K562 (cell line): Measurements from ENCODE around the gene CELF4. TPM values are rescaled to one million over a fixed set of nuclear protein-coding genes. Genes with fewer than 3 reads are reported as not detected.

Source experiments
- ATAC-seq: fragments of 200-7000 bp; cut with Tn5 transposase; 3 replicates; pipeline ENCODE4 v1.9.1; 2020; ENCODE audit warnings: moderate library complexity
- BruUV-seq: library from RNA; stranded (reverse); fragments of 400-500 nt; replicated peaks from 2 replicates; lab custom pipeline; 2021; lab: Mats Ljungman, UMichigan
- CTCF ChIA-PET: fragments of 300-600 bp; formaldehyde crosslinking; extraction: SDS; loops from one replicate; lab custom pipeline; 2021; ENCODE audit warnings: low intra/inter-chr PET ratio; lab: Yijun Ruan, JAX
- POLR2A ChIA-PET: fragments of 300-600, 350-650 bp; sonication (Branson Sonifier 250); formaldehyde crosslinking; extraction: SDS; loops from one replicate; lab custom pipeline; 2021; ENCODE audit warnings: antibody characterized with exemption, inconsistent platforms; lab: Yijun Ruan, JAX
- DNase-seq, 4 experiments: peaks; one replicate each; pipeline versions ENCODE4 v3.0.0 to v3.0.0-alpha.2; 2011 to 2018; ENCODE audit warnings: low spot score in 3 of 4, mixed read lengths in 3 of 4; ENCODE audit errors: extremely low read depth in 1 of 4
- FAIRE-seq: peaks from 2 replicates; lab custom pipeline; 2011; peaks lifted over from hg19 to GRCh38; lab: Jason Lieb, UNC
- H2AFZ ChIP-seq: 2 replicates; pipeline ENCODE4 v1.6.0; 2011; ENCODE audit warnings: low read depth, low read length, control low read depth, inconsistent platforms
- H3K27ac ChIP-seq: fragments of 200-600 bp; 3 replicates; pipeline ENCODE4 v1.8.0; 2011; ENCODE audit warnings: low read depth, mild to moderate bottlenecking, control low read depth, inconsistent platforms, low read length, moderate library complexity, mixed read lengths; ENCODE audit errors: extremely low read depth
- H3K27me3 ChIP-seq, 2 experiments: fragments of 300-600 bp in 1 of 2; 2 replicates in 1 of 2; 3 replicates in 1 of 2; pipeline versions ENCODE4 v1.6.0 to v1.8.0; 2011; ENCODE audit warnings: inconsistent platforms in 2 of 2, low read length in 2 of 2, mild to moderate bottlenecking in 1 of 2, mixed read lengths in 1 of 2, moderate library complexity in 1 of 2; ENCODE audit not compliant: control insufficient read depth in 2 of 2, insufficient read depth in 2 of 2
- H3K36me3 ChIP-seq: fragments of 300-600 bp; 3 replicates; pipeline ENCODE4 v1.8.0; 2011; ENCODE audit warnings: mild to moderate bottlenecking, low read length, inconsistent platforms; ENCODE audit not compliant: control insufficient read depth, insufficient read depth
- H3K4me1 ChIP-seq, 2 experiments: fragments of 200-600 bp in 1 of 2; replicated peaks in 1 of 2; 2 replicates in 1 of 2; 3 replicates in 1 of 2; pipeline versions ENCODE4 v1.5.1 to v1.8.0; 2011; ENCODE audit warnings: inconsistent platforms in 2 of 2, low read length in 2 of 2, mild to moderate bottlenecking in 1 of 2, mixed read lengths in 1 of 2, moderate library complexity in 1 of 2; ENCODE audit not compliant: control insufficient read depth in 2 of 2, insufficient read depth in 2 of 2
- H3K4me2 ChIP-seq: 2 replicates; pipeline ENCODE4 v1.6.1; 2011; ENCODE audit warnings: low read length, control low read depth, inconsistent platforms, mixed read lengths; ENCODE audit not compliant: insufficient read depth
- H3K4me3 ChIP-seq: fragments of 200-600 bp; sonication (generic), shearing (Covaris generic); 2 replicates; pipeline ENCODE4 v1.5.1; 2016; ENCODE audit warnings: control low read depth, inconsistent platforms
- H3K79me2 ChIP-seq: fragments of 200-600 bp; 3 replicates; pipeline ENCODE4 v1.8.0; 2011; ENCODE audit warnings: low read length, inconsistent platforms; ENCODE audit not compliant: control insufficient read depth, insufficient read depth
- H3K9ac ChIP-seq, 2 experiments: 2 replicates each; pipeline versions ENCODE4 v1.6.0 to v1.6.1; 2011; ENCODE audit warnings: low read depth in 2 of 2, low read length in 2 of 2, control low read depth in 1 of 2, inconsistent platforms in 1 of 2, mild to moderate bottlenecking in 1 of 2, mixed read lengths in 1 of 2; ENCODE audit not compliant: insufficient read depth in 1 of 2
- H3K9me1 ChIP-seq: one replicate; pipeline ENCODE4 v1.6.0; 2011; ENCODE audit warnings: inconsistent platforms, mild to moderate bottlenecking, low read length, moderate library complexity; ENCODE audit not compliant: control insufficient read depth, insufficient read depth
- H3K9me3 ChIP-seq: replicated peaks from 2 replicates; pipeline ENCODE4 v1.5.1; 2011; ENCODE audit warnings: low read depth, low read length, inconsistent platforms; ENCODE audit not compliant: control insufficient read depth, insufficient read depth
- H4K20me1 ChIP-seq: replicated peaks from 2 replicates; pipeline ENCODE4 v1.6.1; 2011; ENCODE audit warnings: low read length, inconsistent platforms, mixed read lengths; ENCODE audit not compliant: control insufficient read depth, insufficient read depth
- AFF1 ChIP-seq, 2 experiments: fragments of 450-650 bp; IDR thresholded peaks; 2 replicates each; pipeline ENCODE4 v1.6.1; 2018; ENCODE audit warnings: mild to moderate bottlenecking in 2 of 2, low read depth in 1 of 2; ENCODE audit not compliant: partially characterized antibody in 2 of 2
- FOXA1 ChIP-seq: fragments of 450-650 bp; IDR thresholded peaks from 2 replicates; pipeline ENCODE4 v1.6.1; 2016; ENCODE audit warnings: mild to moderate bottlenecking, borderline replicate concordance
- FOXP4 ChIP-seq: sonication (generic); formaldehyde crosslinking; IDR thresholded peaks from 2 replicates; pipeline ENCODE4 v1.8.0; 2022; ENCODE audit warnings: mild to moderate bottlenecking, missing genetic modification reagents, borderline replicate concordance
- KLF6 ChIP-seq: fragments of 250-450 bp; sonication (Bioruptor Pico); IDR thresholded peaks from 2 replicates; pipeline ENCODE4 v1.4.0; 2020; ENCODE audit warnings: mild to moderate bottlenecking, moderate library complexity, borderline replicate concordance
- NUFIP1 ChIP-seq: fragments of 450-650 bp; IDR thresholded peaks from 2 replicates; pipeline ENCODE4 v1.6.1; 2018; ENCODE audit not compliant: partially characterized antibody
- RBM25 ChIP-seq: fragments of 200-400 bp; formaldehyde crosslinking; IDR thresholded peaks from 2 replicates; pipeline ENCODE4 v1.6.1; 2018; ENCODE audit warnings: low read length, low read depth, moderate library complexity; ENCODE audit not compliant: severe bottlenecking
- STAT6 ChIP-seq: sonication (generic); formaldehyde crosslinking; IDR thresholded peaks from 2 replicates; pipeline ENCODE4 v1.8.1; 2023; ENCODE audit warnings: mild to moderate bottlenecking, missing genetic modification reagents
- TCF7L2 ChIP-seq: fragments of 150-350 bp; IDR thresholded peaks from 2 replicates; pipeline ENCODE4 v1.6.1; 2016; ENCODE audit warnings: low read depth, mild to moderate bottlenecking, low read length, moderate library complexity
- ZBTB34 ChIP-seq: fragments of 250-450 bp; sonication (Bioruptor Pico); IDR thresholded peaks from 2 replicates; pipeline ENCODE4 v1.8.0; 2021; ENCODE audit warnings: mild to moderate bottlenecking, moderate library complexity
- ZNF79 ChIP-seq: fragments of 250-450 bp; sonication (Bioruptor Pico); IDR thresholded peaks from 2 replicates; pipeline ENCODE4 v1.4.0; 2020; ENCODE audit warnings: low read depth, mild to moderate bottlenecking, moderate library complexity
- WGBS: fragments of 100-300 bp; shearing (Covaris generic); methylation state at CpG from one replicate; pipeline ENCODE4 v1.1.6; 2016; ENCODE audit warnings: low coverage, mixed read lengths; ENCODE audit not compliant: insufficient coverage; ENCODE audit errors: missing lambda C conversion rate; 5-methylcytosine and 5-hydroxymethylcytosine counted together
- in situ Hi-C: fragments of 300-500 bp; cut with MboI; formaldehyde crosslinking; loops from 4 replicates; pipeline ENCODE4 v1.15.0; 2018; ENCODE audit warnings: inconsistent platforms, mixed read lengths
- intact Hi-C: fragments of 100-400 bp; cut with micrococcal nuclease; formaldehyde crosslinking; loops from 2 replicates; pipeline ENCODE4 v1.14.2; 2022
- polyA plus RNA-seq, 8 experiments: library from polyadenylated mRNA; depleted of rRNA in 4 of 8; stranded (reverse) in 5 of 8; unstranded in 3 of 8; fragments of >200 nt; fragmentation: Nextera tagmentation in 2 of 8; fragmentation: Illumina TruSeq in 1 of 8; extraction: Ambion mirVana in 2 of 8; extraction: Trizol in 1 of 8; gene quantifications; 2 replicates each; pipeline versions ENCODE4 v1.2.1 to v1.2.3, GENCODE V29; 2011 to 2014; ENCODE audit warnings: inconsistent platforms in 1 of 8, missing spikeins in 1 of 8
- total RNA-seq, 7 experiments: library from RNA; depleted of rRNA in 6 of 7; stranded (reverse); fragments of >200 nt in 6 of 7; fragmentation: Illumina TruSeq in 2 of 7; extraction: Trizol in 2 of 7; gene quantifications; 2 replicates each; pipeline versions ENCODE4 v1.2.1 to v1.2.3, GENCODE V29; 2011 to 2021; ENCODE audit warnings: low replicate concordance in 1 of 7

CELF4 gene
- total and polyA plus RNA-seq, 9 of the 15 experiments (the other 6 are each of a cell fraction or from before 2014, with no cell fraction given): 0.04 to 0.24 (median 0.07) TPM; not detected in 3

GRCh38 chr18:37613253-37613565 is 47.6 kb upstream of the CELF4 start:
- POLR2A ChIA-PET: no interaction called here
- Histone ChIP-seq H3K9me1 (no peaks in the 10 kb centered on the region), H3K4me3 (no peak overlapping the region), H4K20me1 (no peaks in the 10 kb centered on the region), H3K27ac (no peak overlapping the region), H2AFZ (no peak overlapping the region), H3K27me3 (no peaks in the 10 kb centered on the region; a peak in 1 of 5 replicates), H3K9me3 (no peaks in the 10 kb centered on the region), H3K4me1 (no peaks in the 10 kb centered on the region), H3K79me2 (no peaks in the 10 kb centered on the region), H3K36me3 (no peaks in the 10 kb centered on the region), H3K9ac (no peak overlapping the region), H3K4me2 (no peak overlapping the region)
- CTCF ChIA-PET: no interaction called here
- DNase-seq: no peak
- ATAC-seq: no peak
- intact Hi-C loops (no loop called here), in situ Hi-C loops (no loop called here)
- WGBS: 0% methylated on average over 1 of the region's 1 CpG
- no peak for FAIRE-seq
- BruUV-seq: no TSS peak
- no peak for TF ChIP-seq STAT6 (CRISPR knock-in tag)
- TF ChIP-seq AFF1 (IDR thresholded peaks at IDR 0.05; ENCODE audit: low read depth in 1 of 2, partially characterized antibody in 2 of 2): no peak
- TF ChIP-seq FOXP4 (CRISPR knock-in tag): no peak
- TF ChIP-seq FOXA1: no peak
- no peak for TF ChIP-seq ZBTB34 (CRISPR knock-in tag)
- no peak for TF ChIP-seq KLF6 (CRISPR knock-in tag)
- TF ChIP-seq TCF7L2: no peak
- TF ChIP-seq RBM25: no peak
- TF ChIP-seq ZNF79: no peak
- no peak for TF ChIP-seq NUFIP1
